OCI-LY1 (cell line): ENCODE results near the gene BTLA.

Experiments
- EZH2 ChIP-seq: fragments of 200-600 bp; sonication (generic), shearing (Covaris generic); IDR thresholded peaks from 2 replicates; pipeline ENCODE4 v1.8.0; 2017; ENCODE audit warnings: borderline replicate concordance, mixed run types, mild to moderate bottlenecking, antibody characterized with exemption, low read length, moderate library complexity, mixed read lengths
- TF ChIP-seq, protein P1 (sequence below): fragments of 200-600 bp; sonication (generic), shearing (Covaris generic); IDR thresholded peaks from 2 replicates; pipeline ENCODE4 v1.5.1; 2017; ENCODE audit warnings: mild to moderate bottlenecking, antibody characterized with exemption, low read length, moderate library complexity, mixed read lengths

- TF ChIP-seq, protein P1, sequence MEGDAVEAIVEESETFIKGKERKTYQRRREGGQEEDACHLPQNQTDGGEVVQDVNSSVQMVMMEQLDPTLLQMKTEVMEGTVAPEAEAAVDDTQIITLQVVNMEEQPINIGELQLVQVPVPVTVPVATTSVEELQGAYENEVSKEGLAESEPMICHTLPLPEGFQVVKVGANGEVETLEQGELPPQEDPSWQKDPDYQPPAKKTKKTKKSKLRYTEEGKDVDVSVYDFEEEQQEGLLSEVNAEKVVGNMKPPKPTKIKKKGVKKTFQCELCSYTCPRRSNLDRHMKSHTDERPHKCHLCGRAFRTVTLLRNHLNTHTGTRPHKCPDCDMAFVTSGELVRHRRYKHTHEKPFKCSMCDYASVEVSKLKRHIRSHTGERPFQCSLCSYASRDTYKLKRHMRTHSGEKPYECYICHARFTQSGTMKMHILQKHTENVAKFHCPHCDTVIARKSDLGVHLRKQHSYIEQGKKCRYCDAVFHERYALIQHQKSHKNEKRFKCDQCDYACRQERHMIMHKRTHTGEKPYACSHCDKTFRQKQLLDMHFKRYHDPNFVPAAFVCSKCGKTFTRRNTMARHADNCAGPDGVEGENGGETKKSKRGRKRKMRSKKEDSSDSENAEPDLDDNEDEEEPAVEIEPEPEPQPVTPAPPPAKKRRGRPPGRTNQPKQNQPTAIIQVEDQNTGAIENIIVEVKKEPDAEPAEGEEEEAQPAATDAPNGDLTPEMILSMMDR, result no peak
- no peak for TF ChIP-seq EZH2
These were observed 33.3 kb downstream of the BTLA start for GRCh38 chr3:112466020-112466419.
